Upper lobe of left lung (tissue), 6 donors: ENCODE measurements around the gene MAP1LC3A. TPM values are rescaled to one million over a fixed set of nuclear protein-coding genes. Genes with fewer than 3 reads are reported as not detected.

Experiments used
- ATAC-seq, 2 donors: fragments of 200-7000 bp; cut with Tn5 transposase; one replicate each; pipeline ENCODE4 v1.9.1; 2022; ENCODE audit warnings: mild to moderate bottlenecking in 2 of 2, moderate library complexity in 2 of 2; ENCODE audit not compliant: low FRiP score in 2 of 2
- DNase-seq, 2 donors: peaks; one replicate each; pipeline ENCODE4 v3.0.0-alpha.2; 2019 to 2020
- H3K27ac ChIP-seq, 4 donors: fragments of 200-600 bp; sonication (generic); one replicate each; pipeline ENCODE4 v1.5.1; 2016 to 2019
- H3K27me3 ChIP-seq, 4 donors: fragments of 200-600 bp; sonication (generic); one replicate each; pipeline ENCODE4 v1.5.1; 2017 to 2019
- H3K36me3 ChIP-seq, 4 donors: fragments of 200-600 bp; sonication (generic); one replicate each; pipeline ENCODE4 v1.5.1; 2016 to 2019
- H3K4me1 ChIP-seq, 4 donors: fragments of 200-600 bp; sonication (generic); one replicate each; pipeline ENCODE4 v1.5.1; 2018 to 2019
- H3K4me3 ChIP-seq, 4 donors: fragments of 200-600 bp; sonication (generic); one replicate each; pipeline ENCODE4 v1.5.1; 2017 to 2019; ENCODE audit warnings: mild to moderate bottlenecking in 2 of 4, moderate library complexity in 1 of 4
- H3K9me3 ChIP-seq, 4 donors: fragments of 200-600 bp; sonication (generic); one replicate each; pipeline ENCODE4 v1.5.1; 2018 to 2019
- EP300 ChIP-seq, 4 donors: sonication (generic); formaldehyde crosslinking; IDR thresholded peaks; one replicate each; pipeline ENCODE4 v1.5.1; 2017; ENCODE audit warnings: antibody characterized with exemption in 4 of 4, control low read depth in 2 of 4
- POLR2A ChIP-seq, 4 donors: fragments of 450-650 bp; IDR thresholded peaks; one replicate each; pipeline ENCODE4 v1.5.1; 2016 to 2017; ENCODE audit warnings: antibody characterized with exemption in 4 of 4, mild to moderate bottlenecking in 2 of 4
- POLR2AphosphoS5 ChIP-seq, 2 donors: sonication (generic); formaldehyde crosslinking; IDR thresholded peaks; one replicate each; pipeline ENCODE4 v1.5.1; 2017; ENCODE audit warnings: antibody characterized with exemption in 2 of 2
- WGBS, 2 donors: methylation state at CpG; one replicate each; pipeline ENCODE4 v1.1.5; 2017 to 2018; 5-methylcytosine and 5-hydroxymethylcytosine counted together
- total RNA-seq, 6 donors: library from RNA; depleted of rRNA in 4 of 6; stranded (reverse); fragments of >200 nt in 4 of 6; gene quantifications; one replicate each; pipeline versions ENCODE4 v1.1.0 to v1.2.1, GENCODE V29; 2016 to 2021
- TF ChIP-seq, protein P1 (sequence below), 6 experiments: fragments of 450-650 bp in 4 of 6; fragments of 200-600 bp in 2 of 6; sonication (generic) in 2 of 6; IDR thresholded peaks; one replicate each; pipeline ENCODE4 v1.5.1; 2016 to 2019; ENCODE audit warnings: antibody characterized with exemption in 6 of 6
- donor health status: DM: no; HTN: no; CAD: no; lungs with moderate emphysema.
- donor health status: DM: no; HTN: yes; CAD: no; lungs with severe emphysema.

MAP1LC3A gene
- total RNA-seq, 6 donors from 2014 or later, result 41.9 to 148 (median 71.8) TPM

DNA sequence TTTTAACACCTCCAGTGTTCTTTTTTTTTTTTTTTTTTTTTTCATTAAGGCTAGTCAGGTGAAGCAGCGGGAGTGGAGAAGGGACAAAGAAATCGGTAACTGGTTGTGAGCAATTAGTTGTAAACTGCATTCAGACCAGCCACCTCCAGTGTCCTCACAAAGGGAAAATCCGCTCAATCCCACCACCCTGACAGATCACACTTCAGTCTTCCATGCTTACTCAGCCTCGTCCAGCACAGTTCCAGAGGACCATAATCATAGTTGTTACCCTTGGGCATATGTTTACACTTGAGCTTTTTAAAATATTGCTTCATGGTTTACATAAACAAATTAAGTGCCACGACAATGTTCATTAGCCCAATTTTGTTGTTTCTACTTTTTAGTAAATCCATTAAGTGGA is 32.1 kb upstream of the MAP1LC3A start:
- H3K4me3 ChIP-seq, result no peak overlapping the region
- H3K9me3 ChIP-seq, result no peaks in the 10 kb centered on the region
- H3K4me1 ChIP-seq, result peaks cover 40 to 77% (median 57%) of the 10 kb centered on the region in 4 donors
- peaks cover 10 to 49% (median 40%) of the 10 kb centered on the region in 4 donors for H3K36me3 ChIP-seq
- no peaks in the 10 kb centered on the region for H3K27me3 ChIP-seq
- no peak for DNase-seq
- 66 to 71% methylated on average over 5 of the region's 5 CpGs for WGBS, 2 donors
- H3K27ac ChIP-seq, result peak overlapping the region; percentile 64 to 78 (median 73)
- TF ChIP-seq POLR2A (IDR thresholded peaks at IDR 0.05) (no peak), POLR2AphosphoS5 (IDR thresholded peaks at IDR 0.05) (no peak), EP300 (IDR thresholded peaks at IDR 0.05) (no peak)
- TF ChIP-seq, protein P1, sequence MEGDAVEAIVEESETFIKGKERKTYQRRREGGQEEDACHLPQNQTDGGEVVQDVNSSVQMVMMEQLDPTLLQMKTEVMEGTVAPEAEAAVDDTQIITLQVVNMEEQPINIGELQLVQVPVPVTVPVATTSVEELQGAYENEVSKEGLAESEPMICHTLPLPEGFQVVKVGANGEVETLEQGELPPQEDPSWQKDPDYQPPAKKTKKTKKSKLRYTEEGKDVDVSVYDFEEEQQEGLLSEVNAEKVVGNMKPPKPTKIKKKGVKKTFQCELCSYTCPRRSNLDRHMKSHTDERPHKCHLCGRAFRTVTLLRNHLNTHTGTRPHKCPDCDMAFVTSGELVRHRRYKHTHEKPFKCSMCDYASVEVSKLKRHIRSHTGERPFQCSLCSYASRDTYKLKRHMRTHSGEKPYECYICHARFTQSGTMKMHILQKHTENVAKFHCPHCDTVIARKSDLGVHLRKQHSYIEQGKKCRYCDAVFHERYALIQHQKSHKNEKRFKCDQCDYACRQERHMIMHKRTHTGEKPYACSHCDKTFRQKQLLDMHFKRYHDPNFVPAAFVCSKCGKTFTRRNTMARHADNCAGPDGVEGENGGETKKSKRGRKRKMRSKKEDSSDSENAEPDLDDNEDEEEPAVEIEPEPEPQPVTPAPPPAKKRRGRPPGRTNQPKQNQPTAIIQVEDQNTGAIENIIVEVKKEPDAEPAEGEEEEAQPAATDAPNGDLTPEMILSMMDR (IDR thresholded peaks at IDR 0.05), result no peak
- ATAC-seq, result no peak

DNA sequence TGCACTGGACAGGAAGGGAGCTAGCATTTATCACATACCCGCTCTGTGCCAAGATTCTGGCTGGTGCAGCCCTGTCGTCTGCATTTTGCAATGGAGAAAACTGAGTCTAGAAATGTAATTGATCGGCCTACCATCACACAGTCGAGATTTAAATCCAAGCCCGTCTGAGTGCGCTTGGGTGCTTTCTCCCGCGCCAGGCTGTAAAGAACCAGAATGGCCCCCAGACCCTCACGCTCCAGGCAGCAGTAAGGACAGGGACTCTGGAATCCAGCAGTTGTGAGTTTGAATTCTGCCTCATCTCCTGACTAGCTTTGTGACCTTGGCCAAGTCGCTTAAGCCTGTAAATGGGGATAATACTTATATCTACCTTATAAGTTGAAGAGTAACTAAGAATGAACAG is 31.5 kb upstream of the MAP1LC3A start:
- Histone ChIP-seq H3K36me3 (peaks cover 10 to 55% (median 45%) of the 10 kb centered on the region in 4 donors), H3K9me3 (no peaks in the 10 kb centered on the region), H3K4me3 (no peak overlapping the region), H3K27ac (peak overlapping the region; percentile 64 to 78 (median 73)), H3K27me3 (no peaks in the 10 kb centered on the region), H3K4me1 (peaks cover 40 to 77% (median 57%) of the 10 kb centered on the region in 4 donors)
- no peak for TF ChIP-seq POLR2A (IDR thresholded peaks at IDR 0.05)
- no peak for TF ChIP-seq EP300 (IDR thresholded peaks at IDR 0.05)
- no peak for TF ChIP-seq POLR2AphosphoS5 (IDR thresholded peaks at IDR 0.05)
- TF ChIP-seq, protein P1 (IDR thresholded peaks at IDR 0.05), result no peak
- no peak for ATAC-seq
- 90 to 96% methylated on average over 10 of the region's 10 CpGs for WGBS, 2 donors
- DNase-seq, result no peak

DNA sequence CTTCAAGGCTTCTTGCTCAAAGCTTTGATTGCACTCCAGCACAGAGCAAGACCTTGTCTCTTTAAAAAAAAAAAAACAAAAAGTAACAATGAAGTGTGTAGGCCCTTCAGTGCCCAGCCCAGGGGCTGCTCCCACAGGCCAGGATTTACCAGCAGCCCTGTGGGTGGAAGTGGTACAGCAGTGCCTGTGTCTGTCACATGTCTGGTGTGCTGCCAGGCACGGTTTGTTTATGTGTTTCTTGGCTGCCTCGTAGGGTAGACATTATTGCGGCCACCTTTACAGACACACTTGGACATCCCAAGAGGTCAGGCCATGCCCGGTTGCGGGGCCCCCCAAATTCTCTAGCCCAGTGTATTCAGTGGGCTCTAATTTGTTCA is 29.6 kb upstream of the MAP1LC3A start:
- peak in 1 of 2 donors; percentile 87 for DNase-seq
- TF ChIP-seq EP300 (IDR thresholded peaks at IDR 0.05), result peak in 1 of 4 donors; percentile 3
- TF ChIP-seq, protein P1 (IDR thresholded peaks at IDR 0.05), result peak in 4 of 6 experiments; percentile 11 to 42 (median 16)
- peak in 1 of 2 donors; percentile 50 for TF ChIP-seq POLR2AphosphoS5 (IDR thresholded peaks at IDR 0.05)
- no peak for TF ChIP-seq POLR2A (IDR thresholded peaks at IDR 0.05)
- ATAC-seq, result peak in 1 of 2 donors; percentile 71
- Histone ChIP-seq H3K9me3 (no peaks in the 10 kb centered on the region), H3K4me3 (no peak overlapping the region), H3K27me3 (no peaks in the 10 kb centered on the region), H3K4me1 (peaks cover 40 to 62% (median 46%) of the 10 kb centered on the region in 4 donors), H3K27ac (peak overlapping the region; percentile 27 to 54 (median 36)), H3K36me3 (peaks cover 11 to 68% (median 61%) of the 10 kb centered on the region in 4 donors)
- 48 to 52% methylated on average over 5 of the region's 5 CpGs for WGBS, 2 donors

DNA sequence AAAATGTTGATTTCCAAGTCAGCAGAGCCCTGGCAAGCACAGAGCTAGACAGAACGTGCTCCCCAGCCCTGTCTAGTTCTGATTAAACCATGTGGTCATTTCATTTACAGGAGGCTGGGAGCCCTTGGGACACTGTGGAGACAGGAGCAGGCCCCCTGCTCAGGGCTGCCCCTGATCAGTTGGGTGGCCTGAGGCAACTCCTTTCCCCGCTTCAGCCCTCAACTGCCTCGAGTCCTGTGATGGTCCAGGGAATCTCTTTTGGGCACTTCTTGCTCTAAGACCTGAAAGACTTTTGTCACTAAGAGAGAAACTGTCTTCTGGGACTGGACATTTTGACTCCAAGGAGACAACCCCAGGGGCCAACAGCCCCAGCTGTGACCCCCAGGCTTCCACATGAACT is 28.8 kb upstream of the MAP1LC3A start:
- TF ChIP-seq, protein P1 (IDR thresholded peaks at IDR 0.05), result no peak
- TF ChIP-seq POLR2A (IDR thresholded peaks at IDR 0.05) (no peak), EP300 (IDR thresholded peaks at IDR 0.05) (no peak), POLR2AphosphoS5 (IDR thresholded peaks at IDR 0.05) (no peak)
- no peak for ATAC-seq
- 81 to 93% methylated on average over 3 of the region's 3 CpGs for WGBS, 2 donors
- no peak for DNase-seq
- Histone ChIP-seq H3K27ac (peak overlapping the region in 3 of 4 donors; percentile 27 to 54 (median 31)), H3K9me3 (no peaks in the 10 kb centered on the region), H3K36me3 (peaks cover 17 to 75% (median 69%) of the 10 kb centered on the region in 4 donors), H3K4me3 (no peak overlapping the region), H3K4me1 (peaks cover 39 to 55% (median 41%) of the 10 kb centered on the region in 4 donors), H3K27me3 (no peaks in the 10 kb centered on the region)

DNA sequence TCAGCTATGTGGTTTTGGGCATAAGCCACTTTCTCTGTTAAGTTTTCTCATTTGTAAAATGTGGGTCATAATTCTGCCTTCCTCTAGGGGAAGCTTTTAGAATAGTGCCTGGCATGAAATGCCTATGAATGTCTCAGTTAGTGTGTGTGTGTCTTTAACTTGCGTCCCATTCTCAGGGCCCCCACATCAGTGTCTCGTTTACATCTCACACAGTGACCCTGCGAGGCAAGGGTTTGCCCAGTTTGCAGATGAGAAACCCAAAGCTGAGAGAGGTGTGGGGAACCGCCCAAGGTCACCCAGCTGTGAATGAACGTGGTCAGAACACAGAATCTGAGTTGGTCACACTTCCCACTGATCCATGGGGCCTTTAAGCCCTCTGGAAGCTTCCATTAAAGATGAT is 28.2 kb upstream of the MAP1LC3A start:
- no peaks in the 10 kb centered on the region for H3K27me3 ChIP-seq
- ATAC-seq (no peak), DNase-seq (no peak)
- WGBS, 2 donors, result 84 to 88% methylated on average over 5 of the region's 5 CpGs
- H3K4me3 ChIP-seq, result no peak overlapping the region
- H3K36me3 ChIP-seq, result peaks cover 23 to 81% (median 73%) of the 10 kb centered on the region in 4 donors
- peaks cover 33 to 49% (median 35%) of the 10 kb centered on the region in 4 donors for H3K4me1 ChIP-seq
- H3K9me3 ChIP-seq, result no peaks in the 10 kb centered on the region
- H3K27ac ChIP-seq, result no peak overlapping the region
- TF ChIP-seq POLR2A (IDR thresholded peaks at IDR 0.05) (no peak), EP300 (IDR thresholded peaks at IDR 0.05) (no peak), POLR2AphosphoS5 (IDR thresholded peaks at IDR 0.05) (no peak)
- TF ChIP-seq, protein P1 (IDR thresholded peaks at IDR 0.05), result no peak
